GM23248 (cell line): ENCODE measurements around the gene CA5B. TPM values are rescaled to one million over a fixed set of nuclear protein-coding genes. Genes with fewer than 3 reads are reported as not detected.
"Not testable (repeated sequence)": the region's sequence is repeated elsewhere in the genome, so short reads cannot be mapped to it uniquely, and the experiment has no call there.

Experiments used
- DNase-seq: peaks from one replicate; pipeline ENCODE4 v3.0.0-alpha.2; 2015
- H2AFZ ChIP-seq: fragments of 200-600 bp; sonication (generic); 2 replicates; pipeline ENCODE4 v1.6.1; 2016; ENCODE audit warnings: antibody characterized with exemption
- H3F3A ChIP-seq: fragments of 200-600 bp; sonication (generic); 2 replicates; pipeline ENCODE4 v1.6.1; 2016; ENCODE audit warnings: mild to moderate bottlenecking, antibody characterized with exemption, mixed run types; ENCODE audit not compliant: insufficient read depth
- H3K27ac ChIP-seq: fragments of 200-600 bp; sonication (generic); 2 replicates; pipeline ENCODE4 v1.5.1; 2016; ENCODE audit warnings: mild to moderate bottlenecking
- H3K27me3 ChIP-seq: fragments of 200-600 bp; sonication (generic); replicated peaks from 2 replicates; pipeline ENCODE4 v1.6.1; 2016; ENCODE audit warnings: mild to moderate bottlenecking; ENCODE audit not compliant: insufficient read depth
- H3K36me3 ChIP-seq: fragments of 200-600 bp; sonication (generic); 2 replicates; pipeline ENCODE4 v1.6.1; 2016; ENCODE audit warnings: low read depth, mild to moderate bottlenecking
- H3K4me1 ChIP-seq: fragments of 200-600 bp; sonication (generic); 2 replicates; pipeline ENCODE4 v1.6.1; 2016; ENCODE audit warnings: mild to moderate bottlenecking; ENCODE audit not compliant: insufficient read depth
- H3K4me2 ChIP-seq: fragments of 200-600 bp; sonication (generic); one replicate; pipeline ENCODE4 v1.6.1; 2016; ENCODE audit warnings: mild to moderate bottlenecking; ENCODE audit not compliant: unreplicated experiment
- H3K4me3 ChIP-seq: fragments of 200-600 bp; sonication (generic); 2 replicates; pipeline ENCODE4 v1.5.1; 2016; ENCODE audit warnings: mild to moderate bottlenecking
- H3K79me2 ChIP-seq: fragments of 200-600 bp; sonication (generic); 2 replicates; pipeline ENCODE4 v1.6.1; 2016; ENCODE audit warnings: mild to moderate bottlenecking; ENCODE audit not compliant: insufficient read depth
- H3K9ac ChIP-seq: fragments of 200-600 bp; sonication (generic); 2 replicates; pipeline ENCODE4 v1.6.1; 2016; ENCODE audit warnings: mild to moderate bottlenecking
- H3K9me2 ChIP-seq: fragments of 200-600 bp; sonication (generic); 2 replicates; pipeline ENCODE4 v1.6.1; 2016; ENCODE audit warnings: mixed run types, mild to moderate bottlenecking, moderate library complexity; ENCODE audit not compliant: insufficient read depth
- H3K9me3 ChIP-seq: fragments of 200-600 bp; sonication (generic); one replicate; pipeline ENCODE4 v1.6.1; 2017; ENCODE audit warnings: low read depth
- H4K20me1 ChIP-seq: fragments of 200-600 bp; sonication (generic); 2 replicates; pipeline ENCODE4 v1.6.0; 2016; ENCODE audit not compliant: insufficient read depth
- EZH2 ChIP-seq: fragments of 200-600 bp; sonication (generic); IDR thresholded peaks from 2 replicates; pipeline ENCODE4 v1.6.1; 2018; ENCODE audit warnings: antibody characterized with exemption, mild to moderate bottlenecking; ENCODE audit not compliant: insufficient read depth, poor library complexity, severe bottlenecking
- EZH2phosphoT487 ChIP-seq: fragments of 200-600 bp; sonication (generic); IDR thresholded peaks from 2 replicates; pipeline ENCODE4 v1.6.1; 2018; ENCODE audit warnings: antibody characterized with exemption, moderate library complexity, mild to moderate bottlenecking, low read depth; ENCODE audit not compliant: insufficient read depth
- WGBS, 2 experiments: methylation state at CpG; one replicate each; pipeline ENCODE4 v1.1.6; 2015 to 2017; ENCODE audit warnings: low lambda C conversion rate in 2 of 2, low coverage in 1 of 2; ENCODE audit errors: missing lambda C conversion rate in 2 of 2; 5-methylcytosine and 5-hydroxymethylcytosine counted together
- in situ Hi-C: fragments of 300-500 bp; cut with MboI; formaldehyde crosslinking; loops from 2 replicates; pipeline ENCODE4 v1.15.0; 2020
- polyA plus RNA-seq: library from polyadenylated mRNA; unstranded; fragments of >200 nt; fragmentation: Nextera tagmentation; extraction: Ambion mirVana; gene quantifications from 2 replicates; pipeline ENCODE4 v1.2.1, GENCODE V29; 2016
- total RNA-seq: library from RNA; depleted of rRNA; stranded (reverse); fragments of >200 nt; shearing (Covaris generic); gene quantifications from 2 replicates; pipeline ENCODE4 v1.2.3, GENCODE V29; 2014

Gene CA5B
- total and polyA plus RNA-seq, 2 experiments from 2014 or later, result 6.4 to 8.2 TPM

GRCh38 chrX:15755091-15755490 is 17.0 kb downstream of the CA5B start:
- no peak for DNase-seq

DNA sequence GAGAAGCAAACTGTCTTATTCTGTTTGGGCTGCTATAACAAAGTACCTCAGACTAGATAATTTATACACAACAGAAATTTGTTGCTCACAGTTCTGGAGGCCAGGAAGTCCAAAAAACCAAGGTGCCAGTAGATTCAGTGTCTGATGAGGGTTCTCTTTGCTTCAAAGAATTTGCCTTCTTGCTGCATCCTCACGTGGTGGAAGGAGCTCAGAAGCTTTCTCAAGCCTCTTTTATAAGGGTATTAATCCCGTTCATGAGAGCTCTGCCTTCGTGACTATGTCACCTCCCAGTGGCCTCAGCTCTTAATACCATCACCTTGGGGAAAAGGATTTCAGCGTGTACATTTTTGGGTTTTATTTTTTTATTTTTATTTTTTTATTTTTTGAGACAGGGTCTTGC is 20.1 kb downstream of the CA5B start:
- TF ChIP-seq EZH2phosphoT487, result no peak
- TF ChIP-seq EZH2, result no peak
- Histone ChIP-seq H3K9me3 (no peaks in the 10 kb centered on the region), H3K4me3 (no peak overlapping the region), H3K9ac (no peak overlapping the region), H3K4me2 (no peak overlapping the region), H4K20me1 (no peaks in the 10 kb centered on the region), H3K79me2 (no peaks in the 10 kb centered on the region), H3K36me3 (no peaks in the 10 kb centered on the region), H2AFZ (no peak overlapping the region), H3K9me2 (no peaks in the 10 kb centered on the region), H3K27me3 (no peaks in the 10 kb centered on the region), H3F3A (no peaks in the 10 kb centered on the region), H3K27ac (no peak overlapping the region), H3K4me1 (no peaks in the 10 kb centered on the region)
- 76 to 82% methylated on average over 4 of the region's 4 CpGs for WGBS, 2 experiments
- in situ Hi-C loops, result no loop called here
- no peak for DNase-seq

More at GRCh38 chrX:15755091-15755490, 17.0 kb downstream of the CA5B start:
- Histone ChIP-seq H3K4me3 (no peak overlapping the region), H3K36me3 (no peaks in the 10 kb centered on the region), H2AFZ (no peak overlapping the region), H3F3A (peaks cover 19% of the 10 kb centered on the region), H3K79me2 (no peaks in the 10 kb centered on the region), H3K27me3 (no peaks in the 10 kb centered on the region), H3K9ac (no peak overlapping the region), H3K9me2 (no peaks in the 10 kb centered on the region), H4K20me1 (no peaks in the 10 kb centered on the region), H3K27ac (no peak overlapping the region), H3K4me2 (no peak overlapping the region), H3K4me1 (peaks cover 20% of the 10 kb centered on the region), H3K9me3 (no peaks in the 10 kb centered on the region)
- no peak for TF ChIP-seq EZH2
- no peak for TF ChIP-seq EZH2phosphoT487
- in situ Hi-C loops, result no loop called here
- 18 to 67% methylated on average over 1 to 2 of the region's 2 CpGs for WGBS, 2 experiments

DNA sequence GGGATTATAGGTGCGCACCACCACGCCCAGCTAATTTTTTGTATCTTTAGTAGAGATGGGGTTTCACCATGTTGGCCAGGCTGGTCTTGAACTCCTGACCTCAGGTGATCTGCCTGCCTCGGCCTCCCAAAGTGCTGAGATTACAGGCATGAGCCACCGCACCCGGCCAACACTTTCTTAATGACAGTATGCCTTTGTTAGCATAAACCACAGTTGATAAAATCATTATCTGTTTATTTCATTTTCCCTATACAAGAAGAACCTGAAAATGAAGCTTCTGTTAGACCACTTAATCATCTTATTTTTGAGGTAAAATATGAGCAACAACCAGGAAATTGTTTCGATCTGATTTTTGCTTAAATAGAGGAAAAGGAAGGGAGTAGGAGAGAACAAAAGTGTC is 21.8 kb downstream of the CA5B start:
- H3K9ac ChIP-seq, H3K27ac ChIP-seq, H3K9me3 ChIP-seq, H3K36me3 ChIP-seq, H3K9me2 ChIP-seq, in situ Hi-C loops, H3K4me2 ChIP-seq, DNase-seq, H4K20me1 ChIP-seq, H3K79me2 ChIP-seq, H3K4me1 ChIP-seq, H3F3A ChIP-seq, H2AFZ ChIP-seq, H3K4me3 ChIP-seq, H3K27me3 ChIP-seq: not testable (repeated sequence)
- 88 to 99% methylated on average over 2 to 6 of the region's 6 CpGs for WGBS, 2 experiments

- H3K27ac ChIP-seq, result no peak overlapping the region
- in situ Hi-C loops, result no loop called here
- TF ChIP-seq EZH2, result no peak
- TF ChIP-seq EZH2phosphoT487, result no peak
- peak; percentile 44 for DNase-seq
- H3F3A ChIP-seq, result no peaks in the 10 kb centered on the region
- WGBS, 2 experiments, result 80 to 85% methylated on average over 4 to 8 of the region's 8 CpGs
- H2AFZ ChIP-seq, result no peak overlapping the region
- no peaks in the 10 kb centered on the region for H3K27me3 ChIP-seq
- H3K9me2 ChIP-seq, result no peaks in the 10 kb centered on the region
- H3K36me3 ChIP-seq, result no peaks in the 10 kb centered on the region
- H3K9me3 ChIP-seq, result no peaks in the 10 kb centered on the region
- H3K4me2 ChIP-seq, result no peak overlapping the region
- no peaks in the 10 kb centered on the region for H3K79me2 ChIP-seq
- no peaks in the 10 kb centered on the region for H3K4me1 ChIP-seq
- H3K4me3 ChIP-seq, result no peak overlapping the region
- H3K9ac ChIP-seq, result no peak overlapping the region
- H4K20me1 ChIP-seq, result no peaks in the 10 kb centered on the region
Observed at GRCh38 chrX:15761564-15762191, 23.6 kb downstream of the CA5B start.
